ENCODE results near the gene STARD10. TPM values are rescaled to one million over a fixed set of nuclear protein-coding genes. Genes with fewer than 3 reads are reported as not detected.

STARD10 gene
- total RNA-seq, 6 experiments from 2014 or later: 282 to 525 (median 330) TPM

GRCh38 chr11:72732329-72732728, 61.5 kb downstream of the STARD10 start:
- intact Hi-C loops (cut with DNase I): no loop called here
- DNase-seq: no peak
- H3K9me3 ChIP-seq: no peaks in the 10 kb centered on the region
- H3K27ac ChIP-seq: no peak overlapping the region
- no peaks in the 10 kb centered on the region for H3K27me3 ChIP-seq
- TF ChIP-seq POLR2A (IDR thresholded peaks at IDR 0.05) (no peak), CTCF (IDR thresholded peaks at IDR 0.05) (no peak)
- 92% methylated on average over 6 of the region's 10 CpGs for WGBS (ENCODE audit: insufficient coverage, low coverage, low lambda C conversion rate, missing lambda C conversion rate)
- H3K36me3 ChIP-seq: no peaks in the 10 kb centered on the region
- no peak for ATAC-seq
- H3K4me1 ChIP-seq: no peaks in the 10 kb centered on the region
- no peak overlapping the region for H3K4me3 ChIP-seq

GRCh38 chr11:72730737-72731136, 63.1 kb downstream of the STARD10 start:
- no peak for TF ChIP-seq POLR2A (IDR thresholded peaks at IDR 0.05)
- TF ChIP-seq CTCF (IDR thresholded peaks at IDR 0.05): no peak
- intact Hi-C loops (cut with DNase I): no loop called here
- Histone ChIP-seq H3K27ac (no peak overlapping the region), H3K4me3 (no peak overlapping the region), H3K9me3 (no peaks in the 10 kb centered on the region), H3K27me3 (no peaks in the 10 kb centered on the region), H3K36me3 (no peaks in the 10 kb centered on the region), H3K4me1 (no peaks in the 10 kb centered on the region)
- no peak for ATAC-seq
- DNase-seq: no peak
- WGBS (ENCODE audit: insufficient coverage, low coverage, low lambda C conversion rate, missing lambda C conversion rate): 33% methylated on average over 2 of the region's 2 CpGs

GRCh38 chr11:72730243-72730642, 63.6 kb downstream of the STARD10 start:
- ATAC-seq: no peak
- Histone ChIP-seq H3K27ac (no peak overlapping the region), H3K4me3 (no peak overlapping the region), H3K36me3 (no peaks in the 10 kb centered on the region), H3K9me3 (no peaks in the 10 kb centered on the region), H3K4me1 (no peaks in the 10 kb centered on the region), H3K27me3 (no peaks in the 10 kb centered on the region)
- no peak for TF ChIP-seq CTCF (IDR thresholded peaks at IDR 0.05)
- WGBS (ENCODE audit: insufficient coverage, low coverage, low lambda C conversion rate, missing lambda C conversion rate): 88% methylated on average over 4 of the region's 5 CpGs
- intact Hi-C loops (cut with DNase I): no loop called here
- no peak for DNase-seq

GRCh38 chr11:72727521-72727920, 66.3 kb downstream of the STARD10 start:
- Histone ChIP-seq H3K9me3 (no peaks in the 10 kb centered on the region), H3K27ac (no peak overlapping the region), H3K27me3 (no peaks in the 10 kb centered on the region), H3K4me1 (peaks cover 0 to 19% (median 8%) of the 10 kb centered on the region in 4 donors), H3K4me3 (no peak overlapping the region), H3K36me3 (no peaks in the 10 kb centered on the region)
- TF ChIP-seq POLR2A (IDR thresholded peaks at IDR 0.05) (no peak), CTCF (IDR thresholded peaks at IDR 0.05) (no peak)
- intact Hi-C loops (cut with DNase I): loop anchor here (5.0 to 10.0 kb wide), 3 partner anchors 47 to 65 kb away; partner anchors contain the start of gene STARD10 (in 1 of the 2)
- no peak for DNase-seq
- 43% methylated on average over 1 of the region's 4 CpGs for WGBS (ENCODE audit: insufficient coverage, low coverage, low lambda C conversion rate, missing lambda C conversion rate)
- ATAC-seq: no peak
